GM12874 (cell line): ENCODE measurements around the gene SLC17A2.

Source experiments
- CTCF ChIP-seq: IDR thresholded peaks from 2 replicates; pipeline ENCODE4 v1.5.1; 2011; ENCODE audit warnings: low read depth, mild to moderate bottlenecking, control low read depth, low read length, moderate library complexity; ENCODE audit not compliant: insufficient read depth

SLC17A2 gene

GRCh38 chr6:25930532-25931410 lies at the start of gene SLC17A2:
Gene SLC17A2 (minus strand): TSS chr6:25930691. CDS start chr6:25925796, 4,895 bp downstream.
- no peak for TF ChIP-seq CTCF

- TF ChIP-seq CTCF, result no peak
Measured at GRCh38 chr6:25975923-25976560, 45.6 kb upstream of the SLC17A2 start.

GRCh38 chr6:25973923-25974555 lies 43.5 kb upstream of the SLC17A2 start:
- TF ChIP-seq CTCF, result no peak

- no peak for TF ChIP-seq CTCF
Measured at GRCh38 chr6:25972902-25973301, 42.4 kb upstream of the SLC17A2 start.

GRCh38 chr6:25972128-25972527 lies 41.6 kb upstream of the SLC17A2 start:
- TF ChIP-seq CTCF, result no peak

- no peak for TF ChIP-seq CTCF
Measured at GRCh38 chr6:25971187-25971821, 40.8 kb upstream of the SLC17A2 start.

- TF ChIP-seq CTCF, result no peak
Measured at GRCh38 chr6:25968769-25969168, 38.3 kb upstream of the SLC17A2 start.
